ENCODE data around the gene PPP3CA.

- TF ChIP-seq CREB1 (IDR thresholded peaks at IDR 0.05) (no peak), CBX8 (IDR thresholded peaks at IDR 0.05; ENCODE audit: borderline replicate concordance, low read depth, low read length) (no peak), KDM1A (IDR thresholded peaks at IDR 0.05; ENCODE audit: borderline replicate concordance, low read length) (no peak), CTCF (IDR thresholded peaks at IDR 0.05; ENCODE audit: control extremely low read depth in 1 of 3, insufficient read depth in 1 of 3, low read depth in 1 of 3, low read length in 3 of 3) (no peak), POLR2A (IDR thresholded peaks at IDR 0.05; ENCODE audit: control extremely low read depth in 1 of 2, low read depth in 2 of 2, low read length in 2 of 2) (no peak), NRF1 (IDR thresholded peaks at IDR 0.05; ENCODE audit: low read depth, low read length) (no peak), CEBPB (IDR thresholded peaks at IDR 0.05; ENCODE audit: low read depth, low read length) (no peak), YY1 (IDR thresholded peaks at IDR 0.05; ENCODE audit: low read depth, low read length) (no peak), EP300 (IDR thresholded peaks at IDR 0.05; ENCODE audit: borderline replicate concordance in 1 of 2, low read depth in 2 of 2, low read length in 2 of 2) (no peak), RAD21 (IDR thresholded peaks at IDR 0.05 in 1 of 2, conservative IDR thresholded peaks at IDR 0.05 in 1 of 2; ENCODE audit: low read depth in 2 of 2, low read length in 2 of 2) (no peak), BACH1 (IDR thresholded peaks at IDR 0.05; ENCODE audit: low read length) (no peak), ZNF274 (IDR thresholded peaks at IDR 0.05; ENCODE audit: borderline replicate concordance, extremely low read depth, low read length) (no peak)
Observed at GRCh38 chr4:101299021-101299420, 48.3 kb downstream of the PPP3CA start.

Measured in H1 (cell line).